ENCODE results near the gene RAP1GAP.
A peak's percentile ranks its signal among the peaks of the same experiment; 100 is the strongest.

The RAP1GAP gene

DNA sequence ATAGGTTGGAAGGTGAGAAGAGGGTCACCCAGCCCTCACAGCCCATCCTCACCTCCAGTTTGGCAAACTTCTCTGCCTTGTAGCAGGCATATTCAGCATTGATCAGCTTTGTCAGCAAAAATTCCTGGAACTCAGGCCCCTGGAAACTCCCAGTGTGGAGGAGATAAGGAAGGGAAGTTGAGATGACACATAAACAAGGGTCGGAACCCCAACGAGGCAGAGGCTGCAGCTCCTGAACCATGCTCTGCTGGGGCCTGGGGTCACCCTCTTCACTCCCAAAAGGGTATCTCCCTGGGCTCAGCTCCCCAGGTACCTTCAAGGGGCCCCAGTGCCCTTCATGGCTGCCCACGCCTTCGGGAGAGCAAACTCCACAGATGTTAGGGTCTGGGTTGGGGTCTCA, 60.4 kb downstream of the RAP1GAP start:
- DNase-seq (ENCODE audit: low spot score) = no peak

DNA sequence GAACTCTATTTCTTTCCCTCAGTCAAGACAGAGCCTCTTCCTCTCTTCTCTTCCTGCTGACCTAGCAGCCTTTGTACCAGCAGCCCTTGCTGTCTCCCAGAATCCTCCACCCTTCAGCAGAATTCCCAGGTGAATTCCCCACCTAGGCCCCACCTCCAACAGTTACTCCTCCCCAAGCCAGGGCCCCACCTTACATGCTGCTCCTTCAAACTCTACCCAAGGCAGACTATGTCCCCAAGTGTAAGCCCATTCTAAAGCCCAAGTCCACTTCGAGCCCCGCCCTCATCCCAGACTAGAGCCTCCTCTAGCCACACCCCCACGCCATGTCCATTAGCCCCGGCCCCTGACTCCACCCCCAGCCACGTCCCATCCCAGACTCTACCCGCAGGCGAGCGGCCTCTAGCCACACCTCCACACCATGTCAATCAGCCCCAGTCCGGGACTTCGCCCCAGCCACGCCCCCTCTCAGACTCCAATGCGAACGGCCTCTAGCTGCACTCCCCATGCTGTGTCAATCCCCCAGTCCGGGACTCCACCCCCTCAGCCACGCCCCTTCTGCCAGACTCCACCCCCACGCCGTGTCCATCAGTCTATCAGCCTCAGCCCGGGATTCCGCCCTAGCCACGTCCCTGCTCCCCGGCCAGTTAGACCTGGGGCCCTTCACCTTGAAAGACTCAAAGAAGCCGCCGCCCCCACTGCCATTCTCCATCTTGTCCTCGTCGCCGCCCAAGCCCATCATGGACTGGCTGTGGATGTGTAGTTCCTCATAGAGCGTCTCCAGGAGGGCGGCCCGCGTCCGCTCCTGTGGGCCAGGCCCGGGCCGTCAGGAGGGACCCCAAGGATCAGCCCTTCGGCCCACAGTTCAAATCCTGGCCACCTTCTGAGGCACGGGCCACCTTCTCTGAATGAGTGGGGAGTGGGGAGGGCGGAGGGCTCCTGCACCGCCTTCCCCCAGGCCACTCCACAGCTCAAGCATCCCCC, 61.3 kb downstream of the RAP1GAP start:
- DNase-seq (ENCODE audit: low spot score) = peak; percentile 70

DNA sequence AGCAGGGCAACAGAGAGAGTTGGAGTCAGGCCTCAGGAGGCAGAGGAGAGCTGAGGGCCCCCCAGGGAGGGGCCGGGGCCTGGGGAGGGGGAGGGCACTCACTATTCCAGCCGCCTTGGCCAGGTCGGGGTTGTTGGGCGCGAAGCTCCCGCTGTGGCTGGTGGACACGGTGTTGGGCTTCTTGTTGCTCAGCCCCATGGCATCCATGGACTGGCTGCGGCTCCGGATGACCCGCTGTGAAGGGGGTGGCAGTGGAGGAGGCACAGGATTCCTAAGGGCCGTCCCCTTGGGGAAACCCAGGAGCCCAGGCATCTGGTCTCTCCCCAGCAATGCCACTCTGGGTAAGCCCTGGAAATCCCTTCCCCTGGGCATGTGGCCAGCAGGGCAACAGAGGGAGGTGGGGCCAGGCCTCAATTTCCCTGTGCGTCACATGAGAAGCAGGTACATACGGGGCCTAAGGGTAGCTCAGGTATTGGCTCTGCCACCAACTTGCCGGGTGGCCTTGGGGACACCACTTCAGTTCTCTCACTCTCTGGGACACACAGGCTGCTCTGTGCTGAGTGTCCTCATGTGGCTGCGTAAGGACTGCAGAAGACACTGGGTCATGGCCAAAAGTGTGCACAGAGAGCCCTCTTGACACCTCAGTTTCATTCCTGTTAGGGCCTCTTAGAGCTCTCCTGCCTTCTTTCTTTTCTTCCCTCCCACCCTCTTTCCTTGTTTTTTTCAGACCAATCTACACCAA, 63.0 kb downstream of the RAP1GAP start:
- no peak for DNase-seq (ENCODE audit: low spot score)

DNA sequence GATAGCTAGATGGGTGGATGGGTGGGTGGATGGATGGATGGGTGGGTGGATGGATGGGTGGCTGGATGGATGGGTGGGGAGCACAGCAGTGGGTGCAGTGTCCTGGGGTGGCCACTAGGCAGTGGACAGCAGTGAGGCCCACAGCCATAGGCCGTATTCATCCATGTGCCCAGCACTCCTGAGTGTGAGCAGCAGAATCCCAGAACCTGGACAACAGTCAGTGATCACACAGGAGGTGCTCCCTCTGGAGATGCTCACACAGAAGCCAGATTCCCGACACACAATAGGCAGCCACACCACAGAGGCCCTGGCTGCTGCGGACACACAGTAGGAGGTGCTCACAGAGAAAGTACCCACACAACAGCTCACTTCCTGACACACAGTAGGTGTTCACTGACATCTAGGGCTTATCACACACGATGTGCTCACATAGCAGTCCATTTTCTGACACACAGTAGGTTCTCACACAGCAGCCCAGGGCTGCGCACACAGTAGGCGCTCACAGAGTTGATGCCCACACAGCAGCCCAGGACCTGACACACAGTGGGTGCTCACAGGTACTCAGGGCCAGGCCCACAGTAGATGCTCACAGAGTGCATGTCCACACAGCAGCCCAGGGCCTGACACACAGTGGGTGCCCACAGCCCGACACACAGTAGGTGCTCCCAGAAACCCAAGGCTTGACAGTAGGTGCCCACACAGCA, 64.0 kb downstream of the RAP1GAP start:
- DNase-seq (ENCODE audit: low spot score) = no peak

DNA sequence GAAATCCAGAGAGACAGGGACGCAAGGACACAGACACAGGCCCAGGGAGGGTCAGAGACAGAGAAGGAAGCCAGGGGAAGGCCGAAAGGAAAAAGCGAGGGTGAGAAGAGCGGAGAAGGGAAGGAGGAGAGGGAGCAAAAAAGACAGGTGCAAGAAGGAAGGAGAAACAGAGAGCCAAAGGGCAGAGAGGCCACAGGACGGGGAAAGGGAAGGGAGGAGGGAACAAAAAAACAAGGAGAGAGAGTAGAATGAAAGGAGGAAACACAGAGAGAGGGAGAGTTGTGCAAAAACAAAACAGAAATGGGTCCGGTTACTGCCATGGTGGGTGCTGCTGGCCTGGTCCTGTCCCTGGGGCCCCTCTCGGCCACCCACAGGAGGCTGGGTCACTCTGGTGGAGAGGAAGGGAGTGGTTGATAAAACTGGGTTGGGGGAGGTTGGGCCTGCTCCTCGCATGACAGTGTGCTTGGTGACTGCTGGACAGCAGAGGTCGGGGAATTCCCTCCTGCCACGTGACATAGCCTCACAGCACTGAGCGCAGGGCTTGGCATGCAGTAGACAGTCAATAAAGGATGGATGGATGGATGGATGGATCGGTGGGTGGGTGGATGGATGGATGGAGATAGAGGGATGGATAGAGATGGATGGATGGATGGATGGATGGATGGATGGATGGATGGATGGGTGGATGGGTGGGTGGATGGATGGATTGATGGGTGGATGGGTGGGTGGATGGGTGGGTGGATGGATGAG, 64.8 kb downstream of the RAP1GAP start:
- no peak for DNase-seq (ENCODE audit: low spot score)

DNA sequence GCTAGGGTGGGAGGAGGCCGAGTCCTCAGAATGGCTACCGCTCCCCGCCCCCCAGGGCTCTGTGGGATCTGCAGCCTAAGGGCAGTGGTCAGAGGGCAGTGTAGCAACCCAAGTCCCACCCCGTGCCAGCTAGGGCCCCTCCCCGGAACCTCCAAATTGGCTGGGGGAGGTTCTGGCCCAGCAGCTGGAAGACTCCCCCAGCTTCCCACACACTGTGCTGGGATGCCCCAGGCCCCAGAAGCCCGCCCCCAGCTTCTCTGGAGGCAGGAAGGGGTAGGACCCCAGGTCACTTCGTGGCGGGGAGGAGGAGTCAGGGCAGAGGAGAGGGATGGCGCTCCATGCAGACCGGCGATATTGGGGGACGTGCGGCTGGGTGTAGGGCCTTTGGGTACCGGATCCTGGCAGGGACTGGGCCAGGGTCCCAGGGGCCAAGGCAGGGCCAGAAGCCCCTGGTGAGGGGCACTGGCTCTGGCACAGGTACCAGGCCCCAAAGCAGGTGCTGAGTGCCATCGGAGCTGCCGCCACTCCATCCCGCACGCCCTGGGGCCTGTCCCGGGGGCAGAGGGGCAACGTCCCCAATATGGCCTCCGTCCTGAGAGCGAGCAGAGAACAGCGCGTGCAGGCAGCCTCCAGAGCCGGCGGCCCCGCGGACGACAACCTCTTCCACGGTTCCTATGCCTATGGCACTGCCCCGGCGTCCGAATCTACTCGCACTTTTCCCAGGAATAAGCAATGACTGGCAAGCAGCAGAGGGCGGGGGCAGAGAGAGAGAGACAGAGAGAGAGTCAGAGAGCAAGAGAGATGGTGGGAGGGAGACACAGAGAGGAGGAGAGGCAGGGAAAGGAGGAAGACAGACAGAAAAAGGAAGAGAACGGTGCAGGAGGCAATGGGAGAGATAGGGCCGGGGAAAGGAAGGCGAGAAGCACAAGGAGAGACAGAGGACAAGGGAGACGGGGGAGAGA, 65.7 kb downstream of the RAP1GAP start:
- no peak for DNase-seq (ENCODE audit: low spot score)

DNA sequence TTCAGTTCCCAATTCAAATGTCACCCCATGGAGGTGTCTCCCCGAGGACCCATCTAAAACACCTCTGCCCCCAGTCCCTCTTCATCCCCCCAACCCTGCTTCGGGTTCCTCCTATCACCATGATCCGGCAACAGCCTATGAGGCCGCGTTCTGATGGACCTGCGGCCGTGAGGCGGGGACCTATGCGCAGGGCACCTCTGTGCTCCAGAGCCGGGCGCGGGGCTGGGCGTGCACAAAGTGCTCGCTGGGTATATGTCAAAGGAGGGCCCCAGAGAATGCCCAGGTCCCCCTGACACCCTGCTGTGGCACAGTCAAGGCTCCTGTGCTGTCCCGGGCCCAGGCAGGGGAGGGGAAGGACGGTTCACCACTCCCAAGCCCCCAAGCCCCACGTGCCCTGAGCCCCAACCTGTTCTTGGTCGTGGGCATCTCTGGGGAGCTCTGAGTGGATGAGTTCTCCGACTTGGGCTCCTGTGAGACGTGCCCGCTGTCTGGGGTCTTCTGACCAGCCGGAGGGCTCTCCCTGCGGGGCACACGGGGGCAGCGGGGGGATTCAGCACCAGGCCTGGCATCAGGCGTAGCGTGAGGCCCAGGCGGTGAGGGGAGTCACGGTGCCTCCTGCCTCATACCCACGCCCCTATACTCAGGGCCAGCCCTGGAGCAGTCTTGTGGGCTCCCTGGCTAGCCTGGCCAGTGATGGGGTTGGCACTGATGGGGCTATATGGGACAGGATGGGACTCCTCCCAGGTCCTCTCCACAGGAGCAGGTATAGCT, 67.7 kb downstream of the RAP1GAP start:
- DNase-seq (ENCODE audit: low spot score) = no peak

DNA sequence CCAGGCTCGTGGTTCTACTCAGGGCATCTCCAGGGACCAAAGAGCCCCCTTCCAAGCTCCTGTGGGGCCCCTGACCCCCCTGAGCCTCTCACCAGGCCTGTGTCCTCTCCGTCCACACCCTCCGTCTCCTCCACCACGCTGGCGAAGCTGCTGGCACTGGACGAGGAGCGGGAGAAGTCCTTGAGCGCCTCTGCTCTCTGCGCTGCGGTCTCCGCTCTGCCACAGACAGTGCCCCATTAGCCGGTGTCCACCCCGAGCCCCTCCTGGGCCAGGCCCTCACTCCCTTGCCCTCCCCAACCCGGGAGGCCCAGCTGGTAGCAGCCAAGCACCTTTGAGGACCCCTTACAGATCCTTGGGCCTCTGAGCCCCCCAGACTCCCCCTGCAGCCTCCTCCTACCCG, 69.8 kb downstream of the RAP1GAP start:
- no peak for DNase-seq (ENCODE audit: low spot score)

DNA sequence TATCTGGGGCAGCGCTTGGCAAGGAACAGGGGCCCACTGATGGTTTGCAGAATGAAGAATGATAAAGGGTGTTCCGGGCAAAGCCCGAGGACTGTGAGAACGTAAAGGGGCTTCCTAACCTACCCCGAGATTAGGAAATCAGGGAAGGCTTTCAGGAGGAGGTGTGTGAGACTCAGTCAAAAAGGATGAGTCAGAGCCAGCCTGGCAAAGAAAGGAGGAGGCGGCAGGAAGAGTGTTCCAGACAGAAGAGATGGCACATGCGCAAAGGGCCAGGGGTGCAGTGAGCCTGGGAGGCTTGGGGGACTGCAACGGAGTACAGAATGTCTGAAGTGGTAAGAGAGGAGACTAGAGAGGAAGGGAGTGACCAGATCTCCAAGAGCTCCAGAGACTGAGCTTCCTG, 70.3 kb downstream of the RAP1GAP start:
- DNase-seq (ENCODE audit: low spot score) = no peak

DNA sequence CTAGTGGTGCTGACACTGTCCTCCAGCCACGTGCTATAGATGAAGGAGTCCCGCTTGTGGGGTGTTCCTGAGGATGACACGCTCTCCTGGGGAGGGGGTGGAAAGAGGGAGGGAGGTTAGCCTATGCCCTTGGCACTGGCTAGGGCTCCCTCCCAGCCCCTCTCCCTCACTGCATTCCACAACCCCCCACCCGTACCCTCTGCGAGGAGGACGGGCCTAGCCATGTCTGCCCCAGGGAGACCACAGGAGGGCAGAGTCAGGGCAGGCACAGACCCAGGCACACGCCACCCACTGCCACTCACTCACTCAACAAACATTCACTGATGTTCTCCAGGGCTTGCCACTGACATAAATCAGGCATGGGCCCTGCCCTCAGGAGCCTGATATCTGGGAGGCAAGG, 70.7 kb downstream of the RAP1GAP start:
- DNase-seq (ENCODE audit: low spot score) = no peak

DNA sequence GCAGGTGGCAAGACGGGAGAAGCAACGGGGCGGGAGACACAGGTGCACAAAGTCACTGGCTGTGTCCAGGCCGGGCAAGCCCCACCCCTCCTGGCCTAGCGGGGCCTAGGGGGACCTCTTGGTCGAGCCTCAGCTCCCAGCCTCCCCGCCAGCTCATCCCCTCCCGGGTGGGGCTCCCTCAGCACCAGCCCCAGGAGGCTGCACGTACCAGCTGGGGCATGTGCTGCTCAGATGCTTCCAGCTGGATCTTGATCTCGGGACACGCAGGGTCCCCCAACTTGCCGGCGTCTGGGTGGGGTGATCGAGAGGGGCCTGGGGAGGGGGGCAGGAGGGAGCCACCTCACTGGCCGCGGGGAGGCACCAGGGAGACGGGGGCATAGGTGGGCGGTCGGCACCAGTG, 71.4 kb downstream of the RAP1GAP start:
- no peak for DNase-seq (ENCODE audit: low spot score)

DNA sequence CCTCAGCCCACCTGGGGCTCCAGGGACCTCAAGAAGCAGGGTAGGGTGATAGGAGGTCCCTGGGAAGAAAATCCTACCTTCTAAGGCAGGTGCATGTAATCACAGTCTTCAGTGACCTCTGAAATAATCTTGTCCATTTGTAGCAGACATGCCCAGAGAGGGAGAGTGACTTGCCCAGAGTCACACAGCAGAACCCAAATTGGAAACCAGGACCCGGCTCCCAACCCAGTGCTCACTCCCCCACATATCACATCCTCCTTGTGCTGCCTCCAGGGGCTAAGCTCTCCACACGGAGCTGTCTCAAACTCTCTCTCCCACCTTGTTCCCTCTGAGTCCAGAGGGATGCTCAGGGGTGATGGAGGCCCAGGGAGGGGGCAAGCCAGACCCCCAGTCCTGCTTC, 72.5 kb downstream of the RAP1GAP start:
- DNase-seq (ENCODE audit: low spot score) = no peak

DNA sequence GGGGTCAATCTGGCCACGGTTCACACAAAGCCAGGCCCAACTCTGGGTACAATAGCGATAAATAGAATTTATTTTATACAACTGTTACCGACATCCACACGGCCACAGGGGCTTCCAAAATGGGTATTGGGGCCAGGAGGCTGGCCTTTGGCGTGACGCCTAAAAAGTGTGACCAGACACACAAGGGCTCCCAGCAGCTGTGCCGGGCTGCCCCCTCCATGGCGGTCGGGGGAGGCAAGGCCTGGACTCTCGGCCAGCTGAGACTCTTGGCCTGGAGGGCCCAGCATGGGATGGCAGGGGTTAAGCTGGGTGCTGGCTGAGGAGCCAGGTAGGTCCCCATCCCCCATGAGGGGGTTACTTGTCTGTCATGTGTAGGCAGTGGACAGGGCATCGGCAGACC, 73.0 kb downstream of the RAP1GAP start:
- no peak for DNase-seq (ENCODE audit: low spot score)

DNA sequence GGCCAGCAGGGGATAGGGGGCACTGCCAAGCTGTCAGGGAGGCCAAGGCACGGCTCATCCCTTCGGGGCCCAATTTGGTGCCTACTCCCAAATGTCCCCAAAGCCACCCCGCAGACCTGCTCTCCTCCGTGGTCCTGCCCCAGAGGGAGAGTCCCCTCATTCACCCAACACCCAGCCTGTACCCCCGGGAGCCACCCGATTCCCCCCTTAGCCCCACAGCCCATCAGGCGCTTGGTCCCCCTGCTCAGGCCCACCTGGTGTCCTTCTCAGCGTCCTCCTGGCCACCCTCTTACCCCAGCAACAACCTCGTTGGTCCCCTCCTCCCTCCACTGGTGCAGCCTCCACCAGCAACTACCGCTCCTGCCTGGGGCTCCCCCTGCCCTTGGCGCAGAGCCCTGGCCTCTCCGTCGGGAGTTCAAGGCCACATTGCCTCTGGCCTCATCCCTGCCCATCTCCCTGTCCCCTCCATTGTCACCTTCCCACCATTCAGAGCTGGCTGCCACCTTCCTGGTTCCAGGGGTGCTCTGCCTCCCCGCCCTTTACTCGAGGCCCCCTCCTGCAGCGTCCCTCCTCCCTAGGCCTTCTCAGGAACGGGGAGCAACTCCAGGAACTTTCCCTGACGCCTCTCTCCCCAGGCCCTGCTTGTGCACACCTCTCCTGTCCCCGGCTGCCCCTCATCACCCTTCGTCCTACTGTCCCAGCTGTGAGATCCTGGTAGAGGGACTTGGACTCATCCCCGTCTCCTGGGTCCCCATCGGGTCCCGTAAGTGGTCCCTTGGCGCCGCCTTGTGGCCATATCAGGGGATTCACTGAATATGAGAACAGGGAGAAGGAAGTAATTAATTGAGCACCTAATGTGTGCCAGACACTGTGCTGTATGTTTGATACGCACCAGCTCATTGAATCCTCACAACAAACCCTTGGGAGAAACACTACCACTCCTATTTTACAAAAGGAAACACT, 73.9 kb downstream of the RAP1GAP start:
- peak; percentile 62 for DNase-seq (ENCODE audit: low spot score)

DNA sequence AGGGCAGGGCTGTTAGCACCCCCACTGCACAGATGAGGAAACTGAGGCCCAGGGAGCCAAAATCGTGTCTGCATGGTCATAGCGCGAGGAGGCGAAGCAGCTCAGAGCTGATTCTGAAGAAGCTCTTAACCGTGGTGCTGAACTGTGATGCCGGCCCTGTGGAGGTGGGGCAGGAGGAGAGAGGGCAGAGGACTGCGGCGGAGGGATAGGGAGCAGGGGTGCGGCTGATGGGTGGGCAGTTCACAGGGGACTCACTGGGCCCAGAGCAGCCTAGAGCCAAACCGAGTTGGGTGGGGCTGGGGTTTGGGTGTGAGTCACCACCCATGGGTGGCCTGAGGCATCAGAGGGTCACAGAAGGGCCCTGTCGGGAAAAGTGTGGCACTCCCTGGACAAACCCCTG, 74.7 kb downstream of the RAP1GAP start:
- no peak for DNase-seq (ENCODE audit: low spot score)

DNA sequence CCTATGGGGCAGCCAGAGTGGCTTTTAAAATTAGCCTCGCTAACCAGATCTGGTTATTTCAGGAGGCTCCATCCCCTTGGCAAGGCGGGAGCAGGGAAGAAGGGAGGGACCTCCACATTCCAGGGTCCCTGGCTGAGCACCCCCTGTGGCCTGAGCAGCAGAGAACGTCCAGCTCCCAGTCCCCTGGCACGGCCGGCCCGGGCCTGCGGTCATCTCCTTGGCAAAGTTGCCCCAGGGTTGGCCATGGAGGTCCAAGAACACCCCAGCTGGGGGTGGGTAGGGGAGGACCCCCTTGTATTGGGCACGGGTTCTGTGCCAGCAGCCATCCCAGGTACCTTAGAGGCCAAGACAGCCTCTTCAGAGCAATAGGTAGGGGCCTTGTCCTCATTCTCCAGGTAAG, 75.9 kb downstream of the RAP1GAP start:
- no peak for DNase-seq (ENCODE audit: low spot score)

DNA sequence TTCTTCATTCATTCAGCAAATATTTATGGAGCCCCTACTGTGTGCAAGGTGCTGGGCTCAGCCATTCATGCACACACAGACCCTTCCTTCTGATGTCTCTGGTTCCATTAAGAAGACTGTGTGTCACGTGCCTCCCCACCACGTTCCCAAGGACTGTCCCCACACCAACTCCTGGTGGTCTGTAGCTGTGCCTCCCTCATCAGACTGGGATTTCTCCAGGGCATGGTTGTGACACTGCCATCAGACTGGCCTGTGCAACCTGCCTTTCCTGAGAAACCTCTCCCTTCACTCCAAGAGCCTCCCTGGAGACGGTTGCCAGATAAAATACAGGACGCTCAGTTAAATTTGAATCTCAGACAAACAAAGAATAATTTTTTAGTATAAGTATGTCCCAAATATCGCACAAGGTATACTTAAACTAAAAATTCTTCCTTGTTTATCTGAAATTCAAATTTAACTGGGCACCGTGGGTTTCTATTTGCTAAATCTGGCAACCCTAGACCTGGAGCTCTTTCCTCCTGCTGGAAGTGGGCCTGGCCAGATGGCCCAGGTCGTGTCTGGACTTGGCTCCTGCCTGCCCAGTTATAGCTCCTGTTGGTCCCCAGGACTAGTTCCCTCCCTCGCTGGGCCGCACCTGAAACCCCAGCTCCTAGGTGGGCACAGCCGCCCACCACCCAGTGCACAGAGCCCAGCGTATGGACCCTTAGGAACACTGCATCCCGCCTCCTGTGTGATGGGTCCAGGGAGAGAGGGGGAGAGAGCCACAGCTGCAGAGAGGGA, 76.9 kb downstream of the RAP1GAP start:
- no peak for DNase-seq (ENCODE audit: low spot score)

DNA sequence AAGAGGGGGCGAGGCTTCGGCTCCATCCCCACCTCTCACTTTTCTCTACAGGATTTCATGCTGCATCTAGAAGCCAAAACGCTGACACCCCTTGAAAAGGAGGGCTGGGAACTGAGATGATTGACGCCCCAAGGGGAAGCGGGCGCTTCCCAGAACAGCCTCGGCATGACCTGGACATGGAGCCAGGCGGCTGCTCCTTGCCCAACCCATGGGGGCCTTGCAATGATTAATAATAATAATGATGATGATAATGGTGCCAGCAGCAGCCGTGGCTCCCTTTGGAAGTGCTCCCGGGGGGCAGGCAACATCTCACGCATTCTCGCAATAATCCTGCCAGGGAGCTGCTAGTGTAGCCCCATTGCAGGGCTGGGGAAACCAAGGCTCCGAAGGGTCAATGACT, 78.2 kb downstream of the RAP1GAP start:
- DNase-seq (ENCODE audit: low spot score) = no peak

All from activated CD4-positive, alpha-beta T cell treated with anti-CD3 and anti-CD28 coated beads, Interleukin-2, Interleukin-4, amounts not matched to agents 100 ng/mL and 50 ng/mL, durations not matched to agents 16 hours and 8 hours (primary cell).